Measurements from ENCODE around the gene BAZ2B.
"Not testable (repeated sequence)": the region's sequence is repeated elsewhere in the genome, so short reads cannot be mapped to it uniquely, and the experiment has no call there.

The BAZ2B gene, protein sequence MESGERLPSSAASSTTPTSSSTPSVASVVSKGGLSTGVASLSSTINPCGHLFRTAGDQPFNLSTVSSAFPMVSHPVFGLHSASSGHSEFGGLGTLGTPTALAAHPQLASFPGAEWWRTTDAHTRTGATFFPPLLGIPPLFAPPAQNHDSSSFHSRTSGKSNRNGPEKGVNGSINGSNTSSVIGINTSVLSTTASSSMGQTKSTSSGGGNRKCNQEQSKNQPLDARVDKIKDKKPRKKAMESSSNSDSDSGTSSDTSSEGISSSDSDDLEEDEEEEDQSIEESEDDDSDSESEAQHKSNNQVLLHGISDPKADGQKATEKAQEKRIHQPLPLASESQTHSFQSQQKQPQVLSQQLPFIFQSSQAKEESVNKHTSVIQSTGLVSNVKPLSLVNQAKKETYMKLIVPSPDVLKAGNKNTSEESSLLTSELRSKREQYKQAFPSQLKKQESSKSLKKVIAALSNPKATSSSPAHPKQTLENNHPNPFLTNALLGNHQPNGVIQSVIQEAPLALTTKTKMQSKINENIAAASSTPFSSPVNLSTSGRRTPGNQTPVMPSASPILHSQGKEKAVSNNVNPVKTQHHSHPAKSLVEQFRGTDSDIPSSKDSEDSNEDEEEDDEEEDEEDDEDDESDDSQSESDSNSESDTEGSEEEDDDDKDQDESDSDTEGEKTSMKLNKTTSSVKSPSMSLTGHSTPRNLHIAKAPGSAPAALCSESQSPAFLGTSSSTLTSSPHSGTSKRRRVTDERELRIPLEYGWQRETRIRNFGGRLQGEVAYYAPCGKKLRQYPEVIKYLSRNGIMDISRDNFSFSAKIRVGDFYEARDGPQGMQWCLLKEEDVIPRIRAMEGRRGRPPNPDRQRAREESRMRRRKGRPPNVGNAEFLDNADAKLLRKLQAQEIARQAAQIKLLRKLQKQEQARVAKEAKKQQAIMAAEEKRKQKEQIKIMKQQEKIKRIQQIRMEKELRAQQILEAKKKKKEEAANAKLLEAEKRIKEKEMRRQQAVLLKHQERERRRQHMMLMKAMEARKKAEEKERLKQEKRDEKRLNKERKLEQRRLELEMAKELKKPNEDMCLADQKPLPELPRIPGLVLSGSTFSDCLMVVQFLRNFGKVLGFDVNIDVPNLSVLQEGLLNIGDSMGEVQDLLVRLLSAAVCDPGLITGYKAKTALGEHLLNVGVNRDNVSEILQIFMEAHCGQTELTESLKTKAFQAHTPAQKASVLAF (N-terminal part only)

DNA sequence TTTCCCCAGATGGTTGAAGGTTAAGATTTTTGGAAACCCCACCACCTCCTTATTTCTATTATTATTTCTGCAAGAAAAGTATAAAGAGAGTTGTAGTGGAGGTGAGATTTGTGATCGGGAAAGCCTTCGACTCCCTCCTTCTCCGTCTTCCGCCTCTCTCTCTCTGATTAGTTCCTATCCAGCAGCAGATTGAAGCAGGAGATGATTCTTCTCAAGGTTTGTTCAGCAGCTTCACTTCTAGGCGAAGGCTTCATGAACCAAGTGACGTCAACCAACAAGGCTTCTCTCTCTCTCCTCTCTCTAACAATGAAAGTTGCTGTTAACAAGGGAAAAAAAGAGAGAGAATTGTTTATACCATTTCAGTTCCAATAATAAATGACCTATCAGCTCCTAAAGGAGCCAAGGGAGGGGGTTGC, at the start of gene BAZ2B:
Gene BAZ2B (minus strand): TSS at position 263 of the 416 bp plus-strand sequence. CDS start 137,829 bp downstream, outside the sequence.
- peak in 1 of 2 donors; percentile 12 for DNase-seq

GRCh38 chr2:159661286-159661685, 44.9 kb upstream of the BAZ2B start:
- no peak for DNase-seq

DNA sequence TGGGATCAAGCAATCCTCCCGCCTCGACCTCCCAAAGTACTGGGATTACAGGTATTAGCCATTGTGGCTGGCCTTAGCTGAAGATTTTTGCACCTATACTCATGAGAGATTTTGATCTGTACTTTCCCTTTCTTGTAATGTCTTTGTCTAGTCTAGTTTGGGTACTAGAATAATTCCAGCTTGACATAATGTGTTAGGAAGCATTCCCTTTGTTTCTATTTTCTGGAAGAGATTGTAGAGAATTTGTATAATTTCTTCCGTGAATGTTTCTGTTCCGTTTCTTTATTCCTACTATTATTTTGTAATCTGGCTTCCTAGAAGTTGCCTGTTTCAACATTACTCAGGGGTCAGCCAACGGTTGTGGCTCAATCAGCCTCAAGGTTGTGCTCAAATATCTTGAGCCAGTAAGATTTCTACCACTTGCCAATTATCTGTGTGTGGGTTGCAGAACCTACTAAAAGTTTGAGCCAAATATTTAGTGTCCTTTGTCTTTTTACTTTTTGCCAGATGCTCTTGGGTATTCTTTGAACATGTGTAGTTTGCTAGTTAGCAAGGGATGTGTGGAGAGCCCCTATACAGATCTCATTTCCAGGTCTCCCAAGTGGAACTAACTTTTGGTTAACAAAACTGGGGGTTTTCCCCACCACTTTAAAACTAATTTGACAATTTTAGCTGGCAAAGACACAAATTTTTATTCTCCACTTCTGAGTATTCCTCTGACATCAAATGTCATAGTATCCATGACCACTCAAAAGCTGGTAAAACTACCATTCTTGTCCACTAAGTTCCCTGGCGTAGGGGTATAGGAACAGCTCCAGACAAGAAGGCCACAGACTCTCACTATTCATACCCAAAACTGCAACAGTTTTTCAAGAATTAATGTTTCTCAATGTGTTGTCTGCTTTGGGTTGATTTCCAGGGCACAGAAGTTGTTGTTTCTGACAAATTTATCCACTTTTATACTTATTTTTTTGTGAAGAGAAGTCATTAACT, 42.8 kb upstream of the BAZ2B start:
- no peak for DNase-seq

- DNase-seq, result no peak
These were observed 37.6 kb upstream of the BAZ2B start for GRCh38 chr2:159653962-159654361.

- DNase-seq, result no peak
These were observed 35.5 kb upstream of the BAZ2B start for GRCh38 chr2:159651884-159652283.

DNA sequence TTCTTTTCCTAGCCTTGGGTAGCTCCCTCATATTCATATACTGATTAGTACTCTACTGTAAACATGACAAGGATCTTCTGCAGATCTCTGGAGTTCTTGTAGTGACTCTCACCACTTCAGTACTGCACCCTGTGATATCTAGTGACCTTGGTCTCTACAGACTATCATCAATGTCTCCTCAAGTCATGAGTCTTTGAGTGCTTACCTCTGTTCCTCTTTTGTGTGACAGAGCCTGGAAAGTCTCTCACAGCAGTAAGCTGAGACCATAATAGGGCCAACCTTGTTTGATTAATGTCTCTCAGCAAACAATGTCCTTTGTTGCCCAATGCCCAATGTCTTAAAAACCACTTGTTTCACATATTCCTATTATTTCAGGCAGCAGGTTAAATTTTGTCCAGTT, 34.2 kb upstream of the BAZ2B start:
- DNase-seq, result no peak

GRCh38 chr2:159648643-159649042, 32.3 kb upstream of the BAZ2B start:
- no peak for DNase-seq

GRCh38 chr2:159647667-159648066, 31.3 kb upstream of the BAZ2B start:
- no peak for DNase-seq

DNA sequence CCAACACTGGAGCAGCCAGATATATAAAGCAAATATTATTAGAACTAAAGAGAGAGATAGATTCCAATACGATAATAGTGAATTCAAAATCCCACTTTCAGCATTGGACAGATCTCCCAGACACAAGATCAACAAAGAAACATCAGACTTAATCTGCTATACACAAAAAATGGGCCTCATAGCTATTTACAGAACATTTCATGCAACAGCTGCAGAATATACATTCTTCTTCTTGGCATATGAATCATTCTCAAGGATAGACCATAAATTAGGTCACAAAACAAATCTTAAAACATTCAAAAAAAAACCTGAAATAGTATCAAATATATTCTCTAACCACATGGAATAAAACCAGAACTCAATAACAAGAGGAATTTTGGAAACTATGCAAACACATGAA, 23.8 kb upstream of the BAZ2B start:
- DNase-seq, result no peak

DNA sequence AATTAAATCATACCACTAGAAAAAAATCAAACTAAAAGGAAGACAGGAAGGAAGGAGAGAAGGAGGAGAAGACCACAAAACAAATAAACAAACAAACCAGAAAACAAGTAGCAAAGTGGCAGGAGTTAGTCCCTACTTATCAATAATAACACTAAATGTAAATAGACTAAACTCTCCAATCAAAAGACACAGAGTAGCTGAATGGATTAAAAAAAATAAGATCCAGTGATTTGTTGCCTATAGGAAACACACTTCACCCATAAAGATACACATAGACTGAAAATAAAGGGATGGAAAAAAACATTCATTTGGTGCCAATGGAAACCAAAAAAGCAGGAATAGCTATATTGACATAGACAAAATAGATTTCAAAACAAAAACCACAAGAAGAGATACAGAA, 23.4 kb upstream of the BAZ2B start:
- DNase-seq, result no peak

DNA sequence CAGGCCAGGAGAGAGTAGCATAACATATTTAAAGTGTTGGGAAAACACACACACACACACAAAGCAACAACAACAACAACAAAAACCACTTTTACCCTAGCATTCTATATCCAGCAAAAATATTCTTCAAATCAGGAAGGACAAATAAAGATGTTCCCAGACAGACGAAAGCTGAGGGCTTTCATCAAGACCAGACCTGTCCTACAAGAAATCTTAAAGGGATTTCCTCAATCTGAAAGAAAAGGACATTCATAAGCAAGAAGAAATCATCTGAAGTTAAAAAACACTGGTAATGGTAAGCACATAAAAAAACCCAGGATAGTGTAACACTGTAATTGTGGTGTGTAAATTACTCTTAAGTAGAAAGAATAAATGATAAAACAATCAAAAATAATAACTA, 22.7 kb upstream of the BAZ2B start:
- DNase-seq, result no peak

DNA sequence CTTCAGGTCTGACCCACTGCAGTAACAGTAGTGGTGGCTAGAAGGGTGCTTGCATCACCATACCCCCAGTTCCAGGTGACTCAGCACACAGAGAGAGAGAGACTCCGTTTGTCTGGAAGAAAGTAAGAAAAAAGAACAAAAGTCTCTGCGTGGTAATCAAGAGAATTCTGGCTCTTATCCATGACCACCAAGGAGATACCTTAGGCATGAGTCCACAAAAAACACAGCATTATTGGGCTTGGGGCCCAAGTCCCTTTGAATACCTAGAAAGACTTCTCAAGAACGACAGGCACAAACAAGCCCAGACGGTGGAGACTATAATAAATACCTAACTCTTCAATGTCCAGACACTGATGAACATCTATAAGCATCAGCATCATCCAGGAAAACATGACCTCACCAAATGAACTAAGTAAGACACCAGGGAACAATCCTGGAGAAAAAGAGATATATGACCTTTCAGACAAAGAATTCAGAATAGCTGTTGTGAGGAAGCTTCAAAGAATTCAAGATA, 21.7 kb upstream of the BAZ2B start:
- no peak for DNase-seq

- DNase-seq, result no peak
These were observed 20.9 kb upstream of the BAZ2B start for GRCh38 chr2:159637240-159637639.

GRCh38 chr2:159635006-159635789, 18.9 kb upstream of the BAZ2B start:
- DNase-seq, result no peak

DNA sequence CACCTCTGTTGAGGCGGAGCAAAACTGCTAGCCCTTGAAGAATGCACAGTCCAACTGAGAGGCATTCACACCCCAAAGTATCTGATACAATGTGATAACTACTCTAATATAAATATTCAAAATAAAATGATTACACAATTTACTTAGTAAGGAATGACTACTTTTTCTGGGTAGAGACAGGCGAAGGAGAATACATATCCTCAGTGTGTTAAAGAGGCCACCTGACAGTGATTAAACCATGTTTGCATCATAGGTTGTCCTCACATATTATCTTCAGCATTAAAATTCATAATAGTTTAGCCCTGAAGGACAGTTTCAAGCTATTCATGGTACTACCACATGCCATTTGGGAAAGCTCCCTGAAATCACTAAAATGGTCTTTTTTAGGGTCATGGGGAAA, 16.9 kb upstream of the BAZ2B start:
- DNase-seq, result no peak

DNA sequence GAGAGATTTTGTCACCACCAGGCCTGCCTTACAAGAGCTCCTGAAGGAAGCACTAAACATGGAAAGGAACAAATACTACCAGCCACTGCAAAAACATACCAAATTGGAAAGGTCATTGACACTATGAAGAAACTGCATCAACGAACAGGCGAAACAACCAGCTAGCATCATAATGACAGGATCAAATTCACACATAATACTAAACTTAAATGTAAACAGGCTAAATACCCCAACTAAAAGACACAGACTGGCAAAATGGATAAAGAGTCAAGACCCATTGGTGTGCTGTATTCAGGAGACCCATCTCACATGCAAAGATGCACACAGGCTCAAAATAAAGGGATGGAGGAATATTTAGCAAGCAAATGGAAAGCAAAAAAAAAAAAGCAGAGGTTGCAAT, 9.3 kb upstream of the BAZ2B start:
- not testable (repeated sequence) for DNase-seq

DNA sequence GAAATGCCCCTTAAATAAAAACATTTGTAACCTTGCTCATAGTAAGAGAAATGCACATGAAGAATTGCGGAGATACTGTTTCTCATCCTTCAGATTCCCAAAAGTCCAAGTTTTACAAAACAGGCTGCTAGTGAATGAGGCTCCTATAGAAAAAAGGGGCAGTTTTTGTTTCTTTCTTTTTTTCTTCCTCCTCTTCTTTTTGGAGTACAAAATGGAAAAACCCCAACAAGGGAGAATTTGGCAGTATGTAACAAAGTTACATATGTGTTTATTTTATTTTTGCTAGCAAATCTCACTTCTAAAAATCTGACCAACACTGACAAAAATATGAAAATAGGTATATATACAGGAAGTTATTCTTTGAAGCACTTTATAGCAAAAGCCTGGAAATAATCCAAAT, 7.1 kb upstream of the BAZ2B start:
- no peak for DNase-seq

- DNase-seq, result no peak
These were observed 6.6 kb upstream of the BAZ2B start for GRCh38 chr2:159622966-159623365.

GRCh38 chr2:159620796-159621195, 4.4 kb upstream of the BAZ2B start:
- no peak for DNase-seq

DNA sequence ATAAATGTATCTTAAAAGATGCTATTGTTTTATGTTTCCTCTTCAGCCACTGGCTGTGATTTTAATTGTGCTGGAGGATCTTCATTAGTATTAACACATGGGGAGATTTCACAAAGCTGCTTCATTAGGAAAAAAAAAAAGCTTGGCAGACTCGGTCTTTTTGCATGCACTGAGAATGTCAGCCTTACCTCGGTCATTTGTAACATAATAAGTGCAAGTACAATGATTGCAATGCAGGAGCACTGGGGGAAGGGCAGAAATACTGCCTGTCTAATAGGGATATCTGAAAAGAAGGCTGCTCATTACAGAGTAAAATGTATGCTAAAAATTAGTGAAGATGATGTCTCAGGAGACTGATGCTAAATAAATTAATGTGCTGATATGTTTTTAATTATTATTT, 1.3 kb upstream of the BAZ2B start:
- DNase-seq, result no peak

- DNase-seq, result no peak
These were observed 752 bp upstream of the BAZ2B start for GRCh38 chr2:159617100-159617499.

Data from CD4-positive, alpha-beta T cell treated with Interferon alpha-2 for 1 hour (primary cell).